PC-9 (cell line): ENCODE data around the gene USP17L15. TPM values are rescaled to one million over a fixed set of nuclear protein-coding genes. Genes with fewer than 3 reads are reported as not detected.
"Not testable (repeated sequence)": the region's sequence is repeated elsewhere in the genome, so short reads cannot be mapped to it uniquely, and the experiment has no call there.

Experiments
- BruUV-seq: library from RNA; stranded (reverse); fragments of 400-500 nt; replicated peaks from 2 replicates; lab custom pipeline; 2021; lab: Mats Ljungman, UMichigan
- CTCF ChIA-PET: fragments of 300-600 bp; sonication (Branson Sonifier 250); formaldehyde crosslinking; loops from one replicate; lab custom pipeline; 2022; ENCODE audit warnings: antibody characterized with exemption; lab: Charles Lee
- POLR2A ChIA-PET: fragments of 300-600 bp; sonication (Branson Sonifier 250); formaldehyde crosslinking; loops from one replicate; lab custom pipeline; 2022; ENCODE audit warnings: antibody characterized with exemption; ENCODE audit not compliant: unreplicated experiment; lab: Charles Lee
- DNase-seq, 2 experiments: peaks; one replicate each; pipeline versions ENCODE4 v3.0.0 to v3.0.0-alpha.2; 2015 to 2022; ENCODE audit warnings: mixed read lengths in 1 of 2
- H2AFZ ChIP-seq: fragments of 200-600 bp; sonication (generic); 2 replicates; pipeline ENCODE4 v1.8.1; 2017; ENCODE audit warnings: antibody characterized with exemption
- H3F3A ChIP-seq: fragments of 200-600 bp; sonication (generic); 2 replicates; pipeline ENCODE4 v1.8.1; 2017; ENCODE audit warnings: antibody characterized with exemption, mild to moderate bottlenecking, low read depth; ENCODE audit not compliant: insufficient read depth
- H3K27ac ChIP-seq: fragments of 200-600 bp; sonication (generic); 2 replicates; pipeline ENCODE4 v1.6.1; 2016; ENCODE audit warnings: mixed run types
- H3K27me3 ChIP-seq: fragments of 200-600 bp; sonication (generic); 2 replicates; pipeline ENCODE4 v1.6.1; 2016; ENCODE audit warnings: low read depth, mixed run types; ENCODE audit not compliant: insufficient read depth
- H3K36me3 ChIP-seq: fragments of 200-600 bp; sonication (generic); 2 replicates; pipeline ENCODE4 v1.6.1; 2016; ENCODE audit warnings: low read depth, mixed run types
- H3K4me1 ChIP-seq: fragments of 200-600 bp; sonication (generic); replicated peaks from 2 replicates; pipeline ENCODE4 v1.6.1; 2016; ENCODE audit warnings: mixed run types; ENCODE audit not compliant: insufficient read depth
- H3K4me2 ChIP-seq: fragments of 200-600 bp; sonication (generic); 2 replicates; pipeline ENCODE4 v1.6.1; 2017; ENCODE audit warnings: mixed run types
- H3K4me3 ChIP-seq: fragments of 200-600 bp; sonication (generic); 2 replicates; pipeline ENCODE4 v1.6.1; 2016; ENCODE audit warnings: mixed run types
- H3K79me2 ChIP-seq: fragments of 200-600 bp; sonication (generic); 2 replicates; pipeline ENCODE4 v1.6.1; 2017; ENCODE audit warnings: low read depth, mixed run types
- H3K9me2 ChIP-seq: fragments of 200-600 bp; sonication (generic); 2 replicates; pipeline ENCODE4 v1.8.1; 2017; ENCODE audit warnings: mild to moderate bottlenecking; ENCODE audit not compliant: insufficient read depth
- H3K9me3 ChIP-seq: fragments of 200-600 bp; sonication (generic); 2 replicates; pipeline ENCODE4 v1.8.1; 2016; ENCODE audit warnings: low read depth; ENCODE audit not compliant: insufficient read depth
- H4K20me1 ChIP-seq: fragments of 200-600 bp; sonication (generic); 2 replicates; pipeline ENCODE4 v1.8.1; 2017; ENCODE audit not compliant: insufficient read depth
- intact Hi-C: fragments of 100-400 bp; cut with micrococcal nuclease; formaldehyde crosslinking; loops from one replicate; pipeline ENCODE4 v1.10.0; 2022; ENCODE audit not compliant: unreplicated experiment
- total RNA-seq: library from RNA; stranded (reverse); gene quantifications from 2 replicates; pipeline ENCODE4 v1.2.3, GENCODE V29; 2021

Gene USP17L15
- total RNA-seq, 1 experiment from 2014 or later: not detected

DNA sequence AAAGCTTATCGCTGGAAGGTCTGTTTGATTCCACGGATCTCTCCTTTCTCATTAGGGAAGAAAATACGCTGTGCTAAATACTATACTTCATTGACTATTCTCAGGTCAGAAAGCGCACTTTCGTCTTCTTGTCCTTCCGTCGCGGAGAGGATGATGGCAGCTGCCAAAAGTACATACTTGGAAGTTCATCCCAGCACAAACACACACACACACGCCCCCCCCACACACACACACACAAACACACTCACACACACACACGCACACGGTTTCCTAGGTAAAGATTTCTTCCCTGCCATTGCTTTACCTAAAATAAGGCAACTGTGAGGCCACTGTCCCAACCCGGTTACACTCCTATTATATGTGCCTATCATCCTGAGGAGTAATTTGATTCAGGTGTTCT, 4.3 kb downstream of the USP17L15 start:
- DNase-seq, H3K4me3 ChIP-seq, H3K4me1 ChIP-seq, POLR2A ChIA-PET, H3K27ac ChIP-seq, intact Hi-C loops, H3K36me3 ChIP-seq, H3F3A ChIP-seq, H3K79me2 ChIP-seq, H3K9me3 ChIP-seq, H4K20me1 ChIP-seq, H2AFZ ChIP-seq, BruUV-seq, H3K9me2 ChIP-seq, CTCF ChIA-PET, H3K4me2 ChIP-seq, H3K27me3 ChIP-seq: not testable (repeated sequence)

DNA sequence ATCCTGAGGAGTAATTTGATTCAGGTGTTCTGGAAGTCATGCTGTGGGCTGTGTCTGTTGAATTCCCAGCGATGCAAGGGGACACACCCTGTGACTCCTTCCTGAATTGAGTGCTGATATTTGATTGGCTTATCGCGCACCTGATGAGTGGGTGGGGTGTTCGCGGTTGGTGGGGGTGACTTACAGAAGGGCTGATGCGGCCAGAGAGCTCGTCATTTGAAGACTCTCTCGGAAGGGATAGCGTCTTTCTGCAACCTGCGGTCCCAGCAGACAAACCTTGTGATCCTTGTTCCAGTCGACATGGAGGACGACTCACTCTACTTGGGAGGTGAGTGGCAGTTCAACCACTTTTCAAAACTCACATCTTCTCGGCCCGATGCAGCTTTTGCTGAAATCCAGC, 9.4 kb downstream of the USP17L15 start, which contains the start of gene USP17L17:
Gene USP17L17, plus strand, starts transcription at position 301 of the 400 bp plus-strand sequence. Its CDS starts 0 bp downstream, at position 301.
- H3K27ac ChIP-seq, H3K4me3 ChIP-seq, H3K4me2 ChIP-seq, H3K79me2 ChIP-seq, H3F3A ChIP-seq, intact Hi-C loops, H4K20me1 ChIP-seq, H3K4me1 ChIP-seq, CTCF ChIA-PET, H3K36me3 ChIP-seq, POLR2A ChIA-PET, H3K9me3 ChIP-seq, H2AFZ ChIP-seq, H3K9me2 ChIP-seq, DNase-seq, H3K27me3 ChIP-seq, BruUV-seq: not testable (repeated sequence)

DNA sequence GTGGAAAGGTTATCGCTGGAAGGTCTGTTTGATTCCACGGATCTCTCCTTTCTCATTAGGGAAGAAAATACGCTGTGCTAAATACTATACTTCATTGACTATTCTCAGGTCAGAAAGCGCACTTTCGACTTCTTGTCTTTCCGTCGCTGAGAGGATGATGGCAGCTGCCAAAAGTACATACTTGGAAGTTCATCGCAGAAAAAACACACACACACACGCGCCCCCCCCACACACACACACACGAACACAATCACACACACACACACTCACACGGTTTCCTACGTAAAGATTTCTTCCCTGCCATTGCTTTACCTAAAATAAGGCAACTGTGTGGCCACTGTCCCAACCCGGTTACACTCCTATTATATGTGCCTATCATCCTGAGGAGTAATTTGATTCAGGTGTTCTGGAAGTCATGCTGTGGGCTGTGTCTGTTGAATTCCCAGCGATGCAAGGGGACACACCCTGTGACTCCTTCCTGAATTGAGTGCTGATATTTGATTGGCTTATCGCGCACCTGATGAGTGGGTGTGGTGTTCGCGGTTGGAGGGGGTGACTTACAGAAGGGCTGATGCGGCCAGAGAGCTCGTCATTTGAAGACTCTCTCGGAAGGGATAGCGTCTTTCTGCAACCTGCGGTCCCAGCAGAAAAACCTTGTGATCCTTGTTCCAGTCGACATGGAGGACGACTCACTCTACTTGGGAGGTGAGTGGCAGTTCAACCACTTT, 13.9 kb downstream of the USP17L15 start, which contains the start of gene USP17L18:
Gene USP17L18, plus strand, starts transcription at position 678 of the 728 bp plus-strand sequence. Its CDS starts 0 bp downstream, at position 678.
- intact Hi-C loops, POLR2A ChIA-PET: not testable (repeated sequence)
- peak in 1 of 2 experiments; percentile 0 for DNase-seq

DNA sequence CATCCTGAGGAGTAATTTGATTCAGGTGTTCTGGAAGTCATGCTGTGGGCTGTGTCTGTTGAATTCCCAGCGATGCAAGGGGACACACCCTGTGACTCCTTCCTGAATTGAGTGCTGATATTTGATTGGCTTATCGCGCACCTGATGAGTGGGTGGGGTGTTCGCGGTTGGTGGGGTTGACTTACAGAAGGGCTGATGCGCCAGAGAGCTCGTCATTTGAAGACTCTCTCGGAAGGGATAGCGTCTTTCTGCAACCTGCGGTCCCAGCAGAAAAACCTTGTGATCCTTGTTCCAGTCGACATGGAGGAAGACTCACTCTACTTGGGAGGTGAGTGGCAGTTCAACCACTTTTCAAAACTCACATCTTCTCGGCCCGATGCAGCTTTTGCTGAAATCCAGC, 18.9 kb downstream of the USP17L15 start, which contains the start of gene USP17L19:
Gene USP17L19, plus strand, starts transcription at position 301 of the 400 bp plus-strand sequence. Its CDS starts 0 bp downstream, at position 301.
- intact Hi-C loops, H3K9me3 ChIP-seq, H3K27me3 ChIP-seq, DNase-seq, H3F3A ChIP-seq, H3K4me3 ChIP-seq, H3K9me2 ChIP-seq, H3K4me2 ChIP-seq, H2AFZ ChIP-seq, H3K36me3 ChIP-seq, CTCF ChIA-PET, BruUV-seq, H4K20me1 ChIP-seq, H3K4me1 ChIP-seq, POLR2A ChIA-PET, H3K27ac ChIP-seq, H3K79me2 ChIP-seq: not testable (repeated sequence)

More for the DNA sequence above, 13.9 kb downstream of the USP17L15 start, which contains the start of gene USP17L18:
- H3K4me3 ChIP-seq, CTCF ChIA-PET, H2AFZ ChIP-seq, H3K9me3 ChIP-seq, H4K20me1 ChIP-seq, H3F3A ChIP-seq, H3K79me2 ChIP-seq, H3K9me2 ChIP-seq, BruUV-seq, H3K27me3 ChIP-seq, H3K36me3 ChIP-seq, H3K4me1 ChIP-seq, H3K4me2 ChIP-seq, H3K27ac ChIP-seq: not testable (repeated sequence)

DNA sequence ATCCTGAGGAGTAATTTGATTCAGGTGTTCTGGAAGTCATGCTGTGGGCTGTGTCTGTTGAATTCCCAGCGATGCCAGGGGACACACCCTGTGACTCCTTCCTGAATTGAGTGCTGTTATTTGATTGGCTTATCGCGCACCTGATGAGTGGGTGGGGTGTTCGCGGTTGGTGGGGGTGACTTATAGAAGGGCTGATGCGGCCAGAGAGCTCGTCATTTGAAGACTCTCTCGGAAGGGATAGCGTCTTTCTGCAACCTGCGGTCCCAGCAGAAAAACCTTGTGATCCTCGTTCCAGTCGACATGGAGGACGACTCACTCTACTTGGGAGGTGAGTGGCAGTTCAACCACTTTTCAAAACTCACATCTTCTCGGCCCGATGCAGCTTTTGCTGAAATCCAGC, 23.6 kb downstream of the USP17L15 start, which contains the start of gene USP17L20:
Gene USP17L20, plus strand, starts transcription at position 301 of the 400 bp plus-strand sequence. Its CDS starts 0 bp downstream, at position 301.
- H3K27ac ChIP-seq, H3K79me2 ChIP-seq, POLR2A ChIA-PET, CTCF ChIA-PET, DNase-seq, H3K4me3 ChIP-seq, BruUV-seq, intact Hi-C loops, H3K27me3 ChIP-seq, H3K9me3 ChIP-seq, H2AFZ ChIP-seq, H3F3A ChIP-seq, H3K4me2 ChIP-seq, H3K9me2 ChIP-seq, H3K36me3 ChIP-seq, H3K4me1 ChIP-seq, H4K20me1 ChIP-seq: not testable (repeated sequence)

DNA sequence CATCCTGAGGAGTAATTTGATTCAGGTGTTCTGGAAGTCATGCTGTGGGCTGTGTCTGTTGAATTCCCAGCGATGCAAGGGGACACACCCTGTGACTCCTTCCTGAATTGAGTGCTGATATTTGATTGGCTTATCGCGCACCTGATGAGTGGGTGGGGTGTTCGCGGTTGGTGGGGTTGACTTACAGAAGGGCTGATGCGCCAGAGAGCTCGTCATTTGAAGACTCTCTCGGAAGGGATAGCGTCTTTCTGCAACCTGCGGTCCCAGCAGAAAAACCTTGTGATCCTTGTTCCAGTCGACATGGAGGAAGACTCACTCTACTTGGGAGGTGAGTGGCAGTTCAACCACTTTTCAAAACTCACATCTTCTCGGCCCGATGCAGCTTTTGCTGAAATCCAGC, 28.4 kb downstream of the USP17L15 start, which contains the start of gene USP17L21:
Gene USP17L21, plus strand, starts transcription at position 301 of the 400 bp plus-strand sequence. Its CDS starts 0 bp downstream, at position 301.
- intact Hi-C loops, H3F3A ChIP-seq, H2AFZ ChIP-seq, H3K4me1 ChIP-seq, H3K27ac ChIP-seq, H3K4me3 ChIP-seq, H3K4me2 ChIP-seq, H3K79me2 ChIP-seq, H4K20me1 ChIP-seq, H3K36me3 ChIP-seq, DNase-seq, CTCF ChIA-PET, H3K9me2 ChIP-seq, H3K27me3 ChIP-seq, POLR2A ChIA-PET, BruUV-seq, H3K9me3 ChIP-seq: not testable (repeated sequence)

DNA sequence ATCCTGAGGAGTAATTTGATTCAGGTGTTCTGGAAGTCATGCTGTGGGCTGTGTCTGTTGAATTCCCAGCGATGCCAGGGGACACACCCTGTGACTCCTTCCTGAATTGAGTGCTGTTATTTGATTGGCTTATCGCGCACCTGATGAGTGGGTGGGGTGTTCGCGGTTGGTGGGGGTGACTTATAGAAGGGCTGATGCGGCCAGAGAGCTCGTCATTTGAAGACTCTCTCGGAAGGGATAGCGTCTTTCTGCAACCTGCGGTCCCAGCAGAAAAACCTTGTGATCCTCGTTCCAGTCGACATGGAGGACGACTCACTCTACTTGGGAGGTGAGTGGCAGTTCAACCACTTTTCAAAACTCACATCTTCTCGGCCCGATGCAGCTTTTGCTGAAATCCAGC, 33.1 kb downstream of the USP17L15 start, which contains the start of gene USP17L22:
Gene USP17L22, plus strand, starts transcription at position 301 of the 400 bp plus-strand sequence. Its CDS starts 0 bp downstream, at position 301.
- H3K9me2 ChIP-seq, H3K27ac ChIP-seq, H3K27me3 ChIP-seq, POLR2A ChIA-PET, H3K79me2 ChIP-seq, BruUV-seq, CTCF ChIA-PET, H3K4me1 ChIP-seq, H3K4me2 ChIP-seq, H3F3A ChIP-seq, DNase-seq, H3K9me3 ChIP-seq, H3K36me3 ChIP-seq, H4K20me1 ChIP-seq, H2AFZ ChIP-seq, intact Hi-C loops, H3K4me3 ChIP-seq: not testable (repeated sequence)
